HCT116 (cell line): ENCODE data around the gene FBXL19. TPM values are rescaled to one million over a fixed set of nuclear protein-coding genes. Genes with fewer than 3 reads are reported as not detected.

Experiments
- ATAC-seq: fragments of 200-7000 bp; cut with Tn5 transposase; 2 replicates; pipeline ENCODE4 v1.9.1; 2020; ENCODE audit warnings: mild to moderate bottlenecking, moderate library complexity
- BruUV-seq: library from RNA; stranded (reverse); fragments of 400-500 nt; replicated peaks from 2 replicates; lab custom pipeline; 2021; lab: Mats Ljungman, UMichigan
- CTCF ChIA-PET: fragments of 300-600 bp; sonication (Branson Sonifier 250); formaldehyde crosslinking; loops from one replicate; lab custom pipeline; 2021; ENCODE audit warnings: antibody characterized with exemption; lab: Charles Lee
- POLR2A ChIA-PET: fragments of 300-600, 350-600 bp; sonication (Branson Sonifier 250); formaldehyde crosslinking; loops from one replicate; lab custom pipeline; 2021; ENCODE audit warnings: antibody characterized with exemption; lab: Charles Lee
- RAD21 ChIA-PET, 2 experiments: fragments of 300-600 bp; sonication (Branson Sonifier 250); formaldehyde crosslinking; loops; one replicate each; lab custom pipeline; 2023; ENCODE audit warnings: low total read pairs in 2 of 2; ENCODE audit not compliant: uncharacterized antibody in 2 of 2, unreplicated experiment in 2 of 2, low non-redundant PET in 1 of 2; lab: Charles Lee
- DNase-seq: peaks from one replicate; pipeline ENCODE4 v3.0.0-alpha.2; 2010; ENCODE audit warnings: low read depth, low spot score
- H2AFZ ChIP-seq: fragments of 200-600 bp; shearing (Covaris generic), sonication (generic); 2 replicates; pipeline ENCODE4 v1.6.1; 2017; ENCODE audit warnings: low read depth, mixed run types, mixed read lengths, antibody characterized with exemption, low read length; ENCODE audit not compliant: poor library complexity, severe bottlenecking
- H3K27ac ChIP-seq: 2 replicates; pipeline ENCODE4 v1.5.1; 2012; ENCODE audit warnings: low read depth, low read length
- H3K27me3 ChIP-seq: fragments of 200-600 bp; sonication (generic); 2 replicates; pipeline ENCODE4 v1.6.1; 2016; ENCODE audit warnings: mixed run types, low read length, mixed read lengths; ENCODE audit not compliant: insufficient read depth
- H3K36me3 ChIP-seq, 2 experiments: fragments of 200-500 bp in 1 of 2; fragments of 200-600 bp in 1 of 2; sonication (Bioruptor generic) in 1 of 2; sonication (generic) in 1 of 2; 2 replicates each; pipeline versions ENCODE4 v1.5.1 to v1.6.1; 2014 to 2016; ENCODE audit warnings: low read length in 2 of 2, inconsistent platforms in 1 of 2, mixed read lengths in 1 of 2, mixed run types in 1 of 2; ENCODE audit not compliant: insufficient read depth in 2 of 2, control insufficient read depth in 1 of 2
- H3K4me1 ChIP-seq, 2 experiments: fragments of 200-600 bp in 1 of 2; sonication (generic) in 1 of 2; 2 replicates each; pipeline versions ENCODE4 v1.5.1 to v1.6.1; 2012 to 2017; ENCODE audit warnings: low read length in 2 of 2, inconsistent platforms in 1 of 2, mild to moderate bottlenecking in 1 of 2, mixed read lengths in 1 of 2, mixed run types in 1 of 2, moderate library complexity in 1 of 2; ENCODE audit not compliant: insufficient read depth in 2 of 2, control insufficient read depth in 1 of 2
- H3K4me2 ChIP-seq: fragments of 200-600 bp; sonication (generic); 2 replicates; pipeline ENCODE4 v1.6.1; 2017; ENCODE audit warnings: mixed run types, low read length, mixed read lengths
- H3K4me3 ChIP-seq, 2 experiments: fragments of 200-600 bp in 1 of 2; sonication (generic) in 1 of 2; replicated peaks in 1 of 2; 2 replicates each; pipeline ENCODE4 v1.5.1; 2011 to 2016; ENCODE audit warnings: low read length in 2 of 2, control low read depth in 1 of 2, low read depth in 1 of 2, mild to moderate bottlenecking in 1 of 2, mixed read lengths in 1 of 2, mixed run types in 1 of 2
- H3K79me2 ChIP-seq: fragments of 200-600 bp; sonication (generic); 2 replicates; pipeline ENCODE4 v1.6.1; 2017; ENCODE audit warnings: mild to moderate bottlenecking, mixed run types, low read length, moderate library complexity, mixed read lengths; ENCODE audit not compliant: insufficient read depth
- H3K9ac ChIP-seq: fragments of 200-600 bp; sonication (generic); 2 replicates; pipeline ENCODE4 v1.6.1; 2016; ENCODE audit warnings: low read length, mixed read lengths
- H3K9me2 ChIP-seq: fragments of 200-600 bp; sonication (generic), shearing (Covaris generic); 2 replicates; pipeline ENCODE4 v1.6.1; 2017; ENCODE audit warnings: mixed run types, mild to moderate bottlenecking, moderate library complexity; ENCODE audit not compliant: insufficient read depth
- H3K9me3 ChIP-seq, 2 experiments: fragments of 200-500 bp in 1 of 2; fragments of 200-600 bp in 1 of 2; sonication (Bioruptor generic) in 1 of 2; sonication (generic) in 1 of 2; 2 replicates each; pipeline ENCODE4 v1.6.1; 2014 to 2017; ENCODE audit warnings: low read length in 2 of 2, mixed read lengths in 2 of 2, inconsistent platforms in 1 of 2, low read depth in 1 of 2, mild to moderate bottlenecking in 1 of 2, mixed run types in 1 of 2, moderate library complexity in 1 of 2; ENCODE audit not compliant: control insufficient read depth in 1 of 2, insufficient read depth in 1 of 2
- H4K20me1 ChIP-seq: fragments of 200-600 bp; sonication (generic), shearing (Covaris generic); 2 replicates; pipeline ENCODE4 v1.6.1; 2017; ENCODE audit warnings: mixed run types, mild to moderate bottlenecking, moderate library complexity; ENCODE audit not compliant: insufficient read depth
- CBX3 ChIP-seq: IDR thresholded peaks from 2 replicates; pipeline ENCODE4 v1.6.1; 2012; ENCODE audit warnings: low read depth
- POLR2AphosphoS5 ChIP-seq: IDR thresholded peaks from 2 replicates; pipeline ENCODE4 v1.6.1; 2011; ENCODE audit warnings: mild to moderate bottlenecking, low read depth, low read length, moderate library complexity
- SP1 ChIP-seq: IDR thresholded peaks from 2 replicates; pipeline ENCODE4 v1.6.1; 2012; ENCODE audit warnings: low read depth
- TCF7L2 ChIP-seq: IDR thresholded peaks from 2 replicates; pipeline ENCODE4 v1.7.0; 2011; ENCODE audit warnings: borderline replicate concordance, inconsistent platforms; ENCODE audit not compliant: insufficient read depth, insufficient read length; ENCODE audit errors: extremely low read depth
- ZFX ChIP-seq: fragments of 450-650 bp; IDR thresholded peaks from 2 replicates; pipeline ENCODE4 v1.6.1; 2017
- intact Hi-C: fragments of 100-400 bp; cut with micrococcal nuclease; formaldehyde crosslinking; loops from 2 replicates; pipeline ENCODE4 v1.10.0; 2022
- total RNA-seq: library from RNA; stranded (reverse); gene quantifications from one replicate; pipeline ENCODE4 v1.2.1, GENCODE V29; 2021; ENCODE audit not compliant: unreplicated experiment
- TF ChIP-seq, protein P1 (sequence below): IDR thresholded peaks from 2 replicates; pipeline ENCODE4 v1.6.1; 2012
- TF ChIP-seq, protein P2 (sequence below): IDR thresholded peaks from 2 replicates; pipeline ENCODE4 v1.6.1; 2011; ENCODE audit warnings: mild to moderate bottlenecking, low read length, moderate library complexity; ENCODE audit not compliant: insufficient replicate concordance; ENCODE audit errors: extremely low read depth

FBXL19 gene
- total RNA-seq, 1 experiment from 2014 or later, result 45.2 TPM

GRCh38 chr16:30980959-30981358 is 57.6 kb downstream of the FBXL19 start:
- H3K9me3 ChIP-seq, result no peaks in the 10 kb centered on the region
- BruUV-seq, result no TSS peak
- no peak overlapping the region for H3K9ac ChIP-seq
- H3K4me1 ChIP-seq, result peaks cover 0 to 13% of the 10 kb centered on the region in 2 experiments; a peak in 3 of 4 replicates
- H2AFZ ChIP-seq, result no peak overlapping the region
- intact Hi-C loops, result loop anchor here (10.0 kb wide), 1 partner anchor 714 kb away; no protein-coding TSS in a partner anchor
- no peak overlapping the region for H3K4me3 ChIP-seq
- no peak for ATAC-seq
- H3K27ac ChIP-seq, result no peak overlapping the region
- H4K20me1 ChIP-seq, result no peaks in the 10 kb centered on the region
- no peak for TF ChIP-seq POLR2AphosphoS5
- no peak for TF ChIP-seq ZFX
- no peak for TF ChIP-seq CBX3
- TF ChIP-seq, protein P1, sequence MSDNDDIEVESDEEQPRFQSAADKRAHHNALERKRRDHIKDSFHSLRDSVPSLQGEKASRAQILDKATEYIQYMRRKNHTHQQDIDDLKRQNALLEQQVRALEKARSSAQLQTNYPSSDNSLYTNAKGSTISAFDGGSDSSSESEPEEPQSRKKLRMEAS, result no peak
- no peak for TF ChIP-seq TCF7L2
- TF ChIP-seq, protein P2, sequence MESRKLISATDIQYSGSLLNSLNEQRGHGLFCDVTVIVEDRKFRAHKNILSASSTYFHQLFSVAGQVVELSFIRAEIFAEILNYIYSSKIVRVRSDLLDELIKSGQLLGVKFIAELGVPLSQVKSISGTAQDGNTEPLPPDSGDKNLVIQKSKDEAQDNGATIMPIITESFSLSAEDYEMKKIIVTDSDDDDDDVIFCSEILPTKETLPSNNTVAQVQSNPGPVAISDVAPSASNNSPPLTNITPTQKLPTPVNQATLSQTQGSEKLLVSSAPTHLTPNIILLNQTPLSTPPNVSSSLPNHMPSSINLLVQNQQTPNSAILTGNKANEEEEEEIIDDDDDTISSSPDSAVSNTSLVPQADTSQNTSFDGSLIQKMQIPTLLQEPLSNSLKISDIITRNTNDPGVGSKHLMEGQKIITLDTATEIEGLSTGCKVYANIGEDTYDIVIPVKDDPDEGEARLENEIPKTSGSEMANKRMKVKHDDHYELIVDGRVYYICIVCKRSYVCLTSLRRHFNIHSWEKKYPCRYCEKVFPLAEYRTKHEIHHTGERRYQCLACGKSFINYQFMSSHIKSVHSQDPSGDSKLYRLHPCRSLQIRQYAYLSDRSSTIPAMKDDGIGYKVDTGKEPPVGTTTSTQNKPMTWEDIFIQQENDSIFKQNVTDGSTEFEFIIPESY, result no peak
- no peak for TF ChIP-seq SP1
- H3K36me3 ChIP-seq, result peaks cover 6 to 24% of the 10 kb centered on the region in 2 experiments; a peak in 3 of 4 replicates
- ChIA-PET POLR2A (no interaction called here), CTCF (no interaction called here), RAD21 (no interaction called here)
- no peak overlapping the region for H3K4me2 ChIP-seq
- H3K27me3 ChIP-seq, result no peaks in the 10 kb centered on the region
- peaks cover 3% of the 10 kb centered on the region; the same call in 1 of the 2 replicates for H3K79me2 ChIP-seq
- no peak for DNase-seq
- H3K9me2 ChIP-seq, result no peaks in the 10 kb centered on the region
